Gastrocnemius medialis (tissue), 4 donors: ENCODE measurements around the gene SEMA6B. TPM values are rescaled to one million over a fixed set of nuclear protein-coding genes. Genes with fewer than 3 reads are reported as not detected.

ENCODE experiments used
- ATAC-seq, 2 donors: fragments of 150-250 bp; one replicate each; pipeline ENCODE4 v1.9.1; 2016
- DNase-seq, 2 donors: peaks; one replicate each; pipeline ENCODE4 v3.0.0-alpha.2; 2019
- H3K27ac ChIP-seq, 4 donors: fragments of 200-600 bp; sonication (generic); 1 replicate in 1 of 4; 2 replicates in 3 of 4; pipeline ENCODE4 v1.5.1; 2016 to 2018; ENCODE audit warnings: mild to moderate bottlenecking in 2 of 4, moderate library complexity in 1 of 4
- H3K27me3 ChIP-seq, 3 donors: fragments of 200-600 bp; sonication (generic) in 2 of 3; 1 replicate in 1 of 3; 2 replicates in 2 of 3; pipeline versions ENCODE4 v1.5.1 to v1.6.0; 2016 to 2019; ENCODE audit warnings: mild to moderate bottlenecking in 1 of 3, moderate library complexity in 1 of 3
- H3K36me3 ChIP-seq, 2 donors: fragments of 200-600 bp; sonication (generic) in 1 of 2; one replicate each; pipeline ENCODE4 v1.5.1; 2017 to 2018
- H3K4me1 ChIP-seq, 2 donors: fragments of 200-600 bp; sonication (generic) in 1 of 2; one replicate each; pipeline ENCODE4 v1.5.1; 2016 to 2017; ENCODE audit warnings: mild to moderate bottlenecking in 2 of 2
- H3K4me3 ChIP-seq, 4 donors: fragments of 200-600 bp; sonication (generic) in 3 of 4; 1 replicate in 1 of 4; 2 replicates in 3 of 4; pipeline ENCODE4 v1.5.1; 2016 to 2019; ENCODE audit warnings: mild to moderate bottlenecking in 2 of 4
- H3K9me3 ChIP-seq, 3 donors: fragments of 200-600 bp; sonication (generic) in 2 of 3; 1 replicate in 1 of 3; 2 replicates in 2 of 3; pipeline ENCODE4 v1.5.1; 2016 to 2019
- POLR2A ChIP-seq, 2 donors: fragments of 450-650 bp; IDR thresholded peaks; one replicate each; pipeline ENCODE4 v1.6.1; 2017; ENCODE audit warnings: antibody characterized with exemption in 2 of 2, mild to moderate bottlenecking in 2 of 2, moderate library complexity in 2 of 2
- in situ Hi-C, 4 donors: fragments of 200-750 bp; cut with MboI; loops; one replicate each; pipeline versions ENCODE4 v1.15.0 to v1.8.0; 2017; ENCODE audit warnings: low sequenced_read_pairs in 4 of 4
- intact Hi-C: fragments of 100-400 bp; cut with DNase I; formaldehyde crosslinking; loops from one replicate; pipeline ENCODE4 v1.15.1; 2023; ENCODE audit warnings: low total_unique reads
- total RNA-seq, 4 donors: library from RNA; depleted of rRNA; stranded (reverse); fragments of >200 nt; gene quantifications; one replicate each; pipeline versions ENCODE4 v1.1.0 to v1.2.3, GENCODE V29; 2016
- TF ChIP-seq, protein P1 (sequence below), 5 experiments: fragments of 450-650 bp in 3 of 5; fragments of 200-600 bp in 2 of 5; sonication (generic) in 2 of 5; IDR thresholded peaks in 4 of 5; conservative IDR thresholded peaks in 1 of 5; 1 replicate in 4 of 5; 2 replicates in 1 of 5; pipeline ENCODE4 v1.5.1; 2016 to 2019; ENCODE audit warnings: antibody characterized with exemption in 5 of 5, mild to moderate bottlenecking in 3 of 5, moderate library complexity in 3 of 5

Gene SEMA6B
- total RNA-seq, 4 donors from 2014 or later = 1.4 to 3.3 (median 2.6) TPM

- Histone ChIP-seq H3K4me3 (no peak overlapping the region), H3K36me3 (no peaks in the 10 kb centered on the region), H3K27ac (peak overlapping the region in 1 of 4 donors; percentile 23), H3K9me3 (no peaks in the 10 kb centered on the region), H3K4me1 (peaks cover 0 to 8% of the 10 kb centered on the region in 2 donors), H3K27me3 (peaks cover 15 to 31% (median 16%) of the 10 kb centered on the region in 3 donors)
- ATAC-seq (no peak), DNase-seq (no peak)
- TF ChIP-seq POLR2A (IDR thresholded peaks at IDR 0.05) = no peak
- TF ChIP-seq, protein P1, sequence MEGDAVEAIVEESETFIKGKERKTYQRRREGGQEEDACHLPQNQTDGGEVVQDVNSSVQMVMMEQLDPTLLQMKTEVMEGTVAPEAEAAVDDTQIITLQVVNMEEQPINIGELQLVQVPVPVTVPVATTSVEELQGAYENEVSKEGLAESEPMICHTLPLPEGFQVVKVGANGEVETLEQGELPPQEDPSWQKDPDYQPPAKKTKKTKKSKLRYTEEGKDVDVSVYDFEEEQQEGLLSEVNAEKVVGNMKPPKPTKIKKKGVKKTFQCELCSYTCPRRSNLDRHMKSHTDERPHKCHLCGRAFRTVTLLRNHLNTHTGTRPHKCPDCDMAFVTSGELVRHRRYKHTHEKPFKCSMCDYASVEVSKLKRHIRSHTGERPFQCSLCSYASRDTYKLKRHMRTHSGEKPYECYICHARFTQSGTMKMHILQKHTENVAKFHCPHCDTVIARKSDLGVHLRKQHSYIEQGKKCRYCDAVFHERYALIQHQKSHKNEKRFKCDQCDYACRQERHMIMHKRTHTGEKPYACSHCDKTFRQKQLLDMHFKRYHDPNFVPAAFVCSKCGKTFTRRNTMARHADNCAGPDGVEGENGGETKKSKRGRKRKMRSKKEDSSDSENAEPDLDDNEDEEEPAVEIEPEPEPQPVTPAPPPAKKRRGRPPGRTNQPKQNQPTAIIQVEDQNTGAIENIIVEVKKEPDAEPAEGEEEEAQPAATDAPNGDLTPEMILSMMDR (IDR thresholded peaks at IDR 0.05 in 4 of 5, conservative IDR thresholded peaks at IDR 0.05 in 1 of 5) = no peak
- intact Hi-C loops = no loop called here
- in situ Hi-C loops = loop anchor here in 2 of 4 donors (5.0 to 10.0 kb wide), 2 partner anchors 54 to 56 kb away; partner anchors contain the start of gene TNFAIP8L1 (in 1 of the 2)
Observed at GRCh38 chr19:4578552-4579248, 19.2 kb upstream of the SEMA6B start.

- no peak overlapping the region for H3K27ac ChIP-seq
- no peak for DNase-seq
- peaks cover 0 to 8% of the 10 kb centered on the region in 2 donors for H3K4me1 ChIP-seq
- H3K27me3 ChIP-seq = peaks cover 10 to 27% (median 16%) of the 10 kb centered on the region in 3 donors
- no peak overlapping the region for H3K4me3 ChIP-seq
- intact Hi-C loops = no loop called here
- TF ChIP-seq, protein P1 (IDR thresholded peaks at IDR 0.05 in 4 of 5, conservative IDR thresholded peaks at IDR 0.05 in 1 of 5) = no peak
- no peak for TF ChIP-seq POLR2A (IDR thresholded peaks at IDR 0.05)
- in situ Hi-C loops = loop anchor here in 2 of 4 donors (5.0 to 10.0 kb wide), 2 partner anchors 55 to 58 kb away; partner anchors contain the start of gene TNFAIP8L1 (in 1 of the 2)
- ATAC-seq = no peak
- no peaks in the 10 kb centered on the region for H3K9me3 ChIP-seq
- no peaks in the 10 kb centered on the region for H3K36me3 ChIP-seq
Observed at GRCh38 chr19:4577020-4577782, 17.7 kb upstream of the SEMA6B start.

GRCh38 chr19:4576016-4576933 lies 16.8 kb upstream of the SEMA6B start:
- peaks cover 0 to 8% of the 10 kb centered on the region in 2 donors for H3K4me1 ChIP-seq
- TF ChIP-seq POLR2A (IDR thresholded peaks at IDR 0.05) = no peak
- TF ChIP-seq, protein P1 (IDR thresholded peaks at IDR 0.05 in 4 of 5, conservative IDR thresholded peaks at IDR 0.05 in 1 of 5) = peak; percentile 46 to 80 (median 75)
- DNase-seq (peak; percentile 33 to 36), ATAC-seq (peak; percentile 41 to 58)
- no peak overlapping the region for H3K4me3 ChIP-seq
- H3K9me3 ChIP-seq = no peaks in the 10 kb centered on the region
- H3K27ac ChIP-seq = peak overlapping the region; percentile 49 to 78 (median 72)
- peaks cover 5 to 20% (median 16%) of the 10 kb centered on the region in 3 donors for H3K27me3 ChIP-seq
- in situ Hi-C loops = loop anchor here in 2 of 4 donors (5.0 to 10.0 kb wide), 2 partner anchors 56 to 59 kb away; partner anchors contain the start of gene TNFAIP8L1 (in 1 of the 2)
- intact Hi-C loops = loop anchor here (1.0 kb wide), 1 partner anchor 57 kb away; no protein-coding TSS in a partner anchor
- H3K36me3 ChIP-seq = no peaks in the 10 kb centered on the region
